T-helper 2 cell treated with Interferon-gamma antibody and Interleukin-4, amounts not matched to agents 100 ng/mL and 5 ng/mL, for 36 hours (primary cell): ENCODE measurements around the gene STS. TPM values are rescaled to one million over a fixed set of nuclear protein-coding genes. Genes with fewer than 3 reads are reported as not detected.

Experiments used
- intact Hi-C: fragments of 100-400 bp; cut with micrococcal nuclease; formaldehyde crosslinking; loops from one replicate; pipeline ENCODE4 v1.15.1; 2023
- total RNA-seq: library from RNA; stranded (reverse); gene quantifications from 2 replicates; pipeline ENCODE4 v1.2.3, GENCODE V29; 2022

The STS gene
- total RNA-seq, 1 donor from 2014 or later, result 1.7 TPM

- intact Hi-C loops, result no loop called here
Measured at GRCh38 chrX:7139202-7140081, 8.1 kb upstream of the STS start.

GRCh38 chrX:7143076-7143475, 4.4 kb upstream of the STS start:
- intact Hi-C loops, result no loop called here

- intact Hi-C loops, result no loop called here
Measured at GRCh38 chrX:7143941-7144525, 3.5 kb upstream of the STS start.

- intact Hi-C loops, result no loop called here
Measured at GRCh38 chrX:7145454-7145853, 2.1 kb upstream of the STS start.

- intact Hi-C loops, result no loop called here
Measured at GRCh38 chrX:7146020-7146702, 1.4 kb upstream of the STS start.

- intact Hi-C loops, result no loop called here
Measured at GRCh38 chrX:7146703-7147412, 654 bp upstream of the STS start.

- intact Hi-C loops, result loop anchor here (1.0 to 2.0 kb wide), 2 partner anchors 63 to 779 kb away; partner anchors contain the start of gene PNPLA4
Measured at GRCh38 chrX:7147978-7148854, 704 bp downstream of the STS start, which contains the start of gene PUDP. PUDP (minus strand) TSS chrX:7148153; CDS start chrX:7148113, 40 bp downstream.

GRCh38 chrX:7149411-7149810, 1.9 kb downstream of the STS start:
- intact Hi-C loops, result loop anchor here (2.0 kb wide), 1 partner anchor 65 kb away; no protein-coding TSS in a partner anchor

GRCh38 chrX:7153231-7153630, 5.7 kb downstream of the STS start:
- intact Hi-C loops, result no loop called here

- intact Hi-C loops, result no loop called here
Measured at GRCh38 chrX:7154041-7154597, 6.6 kb downstream of the STS start.

GRCh38 chrX:7155163-7155562, 7.7 kb downstream of the STS start:
- intact Hi-C loops, result no loop called here

- intact Hi-C loops, result no loop called here
Measured at GRCh38 chrX:7156879-7157278, 9.4 kb downstream of the STS start.

GRCh38 chrX:7158468-7158990, 11.0 kb downstream of the STS start:
- intact Hi-C loops, result no loop called here

GRCh38 chrX:7159149-7159861, 11.8 kb downstream of the STS start:
- intact Hi-C loops, result no loop called here

- intact Hi-C loops, result no loop called here
Measured at GRCh38 chrX:7163146-7163677, 15.7 kb downstream of the STS start.

GRCh38 chrX:7164174-7164573, 16.7 kb downstream of the STS start:
- intact Hi-C loops, result no loop called here

GRCh38 chrX:7168371-7168770, 20.9 kb downstream of the STS start:
- intact Hi-C loops, result no loop called here

GRCh38 chrX:7169627-7170026, 22.1 kb downstream of the STS start:
- intact Hi-C loops, result loop anchor here (5.0 kb wide), 1 partner anchor 37 kb away; no protein-coding TSS in a partner anchor

GRCh38 chrX:7170898-7171297, 23.4 kb downstream of the STS start:
- intact Hi-C loops, result loop anchor here (5.0 kb wide), 1 partner anchor 39 kb away; no protein-coding TSS in a partner anchor
